KOPT-K1 (cell line): Measurements from ENCODE around the gene CTNNBL1.
"Not testable (repeated sequence)": the region's sequence is repeated elsewhere in the genome, so short reads cannot be mapped to it uniquely, and the experiment has no call there.

Experiments
- H3K27ac ChIP-seq: fragments of 200-600 bp; sonication (generic); 2 replicates; pipeline ENCODE4 v1.5.1; 2016; ENCODE audit warnings: antibody characterized with exemption, mild to moderate bottlenecking, low read depth, low read length; ENCODE audit not compliant: poor library complexity, severe bottlenecking
- H3K36me3 ChIP-seq: fragments of 200-600 bp; sonication (generic); 2 replicates; pipeline ENCODE4 v1.5.1; 2017; ENCODE audit warnings: antibody characterized with exemption, mild to moderate bottlenecking, low read length, moderate library complexity; ENCODE audit not compliant: insufficient read depth
- H3K9me3 ChIP-seq: fragments of 200-600 bp; sonication (generic); 2 replicates; pipeline ENCODE4 v1.5.1; 2017; ENCODE audit warnings: antibody characterized with exemption, low read length, mild to moderate bottlenecking; ENCODE audit not compliant: insufficient read depth, poor library complexity, severe bottlenecking

The CTNNBL1 gene

GRCh38 chr20:37714978-37715672, 21.3 kb downstream of the CTNNBL1 start:
- Histone ChIP-seq H3K36me3 (no peaks in the 10 kb centered on the region), H3K9me3 (no peaks in the 10 kb centered on the region), H3K27ac (no peak overlapping the region)

- Histone ChIP-seq H3K9me3 (peaks cover 14% of the 10 kb centered on the region), H3K27ac (no peak overlapping the region), H3K36me3 (no peaks in the 10 kb centered on the region)
These were observed 27.9 kb downstream of the CTNNBL1 start for GRCh38 chr20:37721751-37722150.

DNA sequence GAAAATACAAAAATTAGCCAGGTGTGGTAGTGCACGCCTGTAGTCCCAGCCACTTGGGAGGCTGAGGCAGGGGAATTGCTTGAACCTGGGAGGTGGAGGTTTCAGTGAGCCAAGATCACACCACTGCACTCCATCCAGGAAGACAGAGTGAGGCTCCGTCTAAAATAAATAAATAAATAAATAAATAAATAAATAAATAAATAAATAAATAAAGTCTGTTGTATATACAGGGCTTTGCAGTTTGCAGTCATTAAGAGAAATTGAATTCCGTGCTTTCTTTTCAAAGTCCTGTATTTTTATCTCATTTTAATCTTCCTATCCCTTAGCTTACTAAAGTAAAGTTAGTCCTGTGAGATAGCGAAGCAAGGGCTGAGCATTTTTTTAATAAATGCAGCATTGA, 28.5 kb downstream of the CTNNBL1 start:
- peaks cover 14% of the 10 kb centered on the region for H3K9me3 ChIP-seq
- not testable (repeated sequence) for H3K27ac ChIP-seq, H3K36me3 ChIP-seq

DNA sequence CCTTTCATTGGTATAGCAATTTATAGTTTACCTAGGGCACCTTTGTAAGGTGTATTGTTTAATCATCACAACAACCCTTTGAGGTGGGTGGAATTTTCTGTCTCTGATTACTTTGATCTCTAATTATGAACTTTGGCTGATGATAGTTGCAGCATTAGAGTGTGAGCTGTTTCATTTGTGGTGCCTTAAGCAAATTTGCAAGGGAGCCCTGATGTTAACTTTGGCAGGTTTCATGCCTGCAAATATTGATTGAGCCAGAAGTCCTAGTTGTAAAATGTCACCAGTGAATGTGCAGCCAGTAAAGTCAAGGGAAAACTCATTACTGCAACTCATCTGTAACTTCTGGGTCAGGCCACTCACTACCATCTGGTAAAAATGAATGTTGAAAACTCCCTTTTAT, 29.8 kb downstream of the CTNNBL1 start:
- peaks cover 14% of the 10 kb centered on the region for H3K9me3 ChIP-seq
- H3K27ac ChIP-seq, result no peak overlapping the region
- no peaks in the 10 kb centered on the region for H3K36me3 ChIP-seq

- no peaks in the 10 kb centered on the region for H3K36me3 ChIP-seq
- H3K9me3 ChIP-seq, result peaks cover 14% of the 10 kb centered on the region
- H3K27ac ChIP-seq, result no peak overlapping the region
These were observed 31.3 kb downstream of the CTNNBL1 start for GRCh38 chr20:37725165-37725564.

- Histone ChIP-seq H3K27ac (no peak overlapping the region), H3K36me3 (no peaks in the 10 kb centered on the region), H3K9me3 (peaks cover 11% of the 10 kb centered on the region)
These were observed 32.0 kb downstream of the CTNNBL1 start for GRCh38 chr20:37725855-37726254.

DNA sequence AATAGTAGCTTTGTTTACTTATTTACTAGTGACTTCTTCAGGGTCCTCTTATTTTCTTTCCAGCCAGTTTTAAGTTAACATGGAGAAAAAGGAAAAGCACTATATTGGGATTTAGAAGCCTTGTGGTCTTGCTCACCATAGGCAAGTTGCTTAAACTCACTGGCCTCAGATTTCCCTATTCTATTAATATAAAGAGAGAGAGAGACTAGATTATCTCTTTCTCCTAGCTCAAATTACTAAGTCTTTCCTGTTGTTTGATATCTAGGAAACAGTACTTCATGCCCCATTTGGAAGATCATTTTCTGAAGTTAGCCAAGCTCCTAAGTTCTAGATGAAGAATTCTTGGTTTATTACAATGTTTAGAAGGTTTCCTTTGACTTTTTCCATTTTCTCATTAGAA, 32.5 kb downstream of the CTNNBL1 start:
- Histone ChIP-seq H3K36me3 (no peaks in the 10 kb centered on the region), H3K27ac (no peak overlapping the region), H3K9me3 (peaks cover 6% of the 10 kb centered on the region)

DNA sequence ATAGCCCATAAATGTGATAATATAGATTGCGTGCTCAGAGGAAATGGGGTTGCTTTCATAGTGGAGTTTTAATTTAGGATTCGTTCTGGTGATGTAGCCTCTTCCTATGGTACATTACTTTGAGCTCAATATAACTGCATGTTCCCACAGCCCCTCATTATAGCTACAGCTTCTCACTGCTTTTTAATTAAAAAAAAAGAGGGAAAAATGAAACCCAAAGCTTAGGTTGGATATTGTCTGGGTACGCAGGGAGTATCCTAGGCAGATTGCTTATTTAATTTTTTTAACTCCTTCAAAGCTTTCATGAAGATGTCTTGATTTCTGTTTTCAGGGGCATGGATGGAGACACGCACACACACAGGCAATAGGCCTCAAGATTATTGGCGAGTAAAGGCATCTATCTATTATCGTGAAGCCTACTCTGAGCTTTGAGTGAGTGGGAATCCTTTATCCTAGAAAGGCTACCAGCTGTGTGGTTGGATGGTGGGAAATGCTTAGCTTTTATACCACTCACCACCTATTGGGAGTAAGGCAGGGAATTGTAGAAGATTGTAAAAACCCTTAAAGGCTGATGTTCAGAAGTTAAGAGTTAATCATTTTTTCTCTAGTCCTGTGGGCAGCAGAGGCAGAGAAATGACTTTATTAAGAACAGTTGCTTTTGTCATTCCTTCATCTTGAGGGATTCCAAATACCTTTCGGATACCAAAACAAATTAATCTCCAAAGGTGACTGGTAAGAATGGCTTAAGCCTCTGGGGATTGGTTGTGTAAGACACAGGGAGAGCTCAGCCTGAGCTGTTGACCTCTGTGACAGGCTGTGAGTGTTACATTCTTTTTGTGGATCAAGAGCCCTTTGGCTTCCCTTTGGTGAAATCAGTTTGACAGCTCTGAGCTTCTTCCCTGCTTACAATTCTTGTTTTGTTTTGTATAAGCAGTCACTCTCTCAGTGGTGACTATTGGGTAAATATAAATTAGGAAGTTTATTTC, 33.4 kb downstream of the CTNNBL1 start:
- Histone ChIP-seq H3K36me3 (no peaks in the 10 kb centered on the region), H3K27ac (no peak overlapping the region), H3K9me3 (no peaks in the 10 kb centered on the region)

GRCh38 chr20:37727957-37728634, 34.3 kb downstream of the CTNNBL1 start:
- no peaks in the 10 kb centered on the region for H3K9me3 ChIP-seq
- peaks cover 7% of the 10 kb centered on the region for H3K36me3 ChIP-seq
- H3K27ac ChIP-seq, result no peak overlapping the region

GRCh38 chr20:37728635-37728983, 34.8 kb downstream of the CTNNBL1 start:
- no peaks in the 10 kb centered on the region for H3K9me3 ChIP-seq
- no peak overlapping the region for H3K27ac ChIP-seq
- peaks cover 12% of the 10 kb centered on the region for H3K36me3 ChIP-seq

DNA sequence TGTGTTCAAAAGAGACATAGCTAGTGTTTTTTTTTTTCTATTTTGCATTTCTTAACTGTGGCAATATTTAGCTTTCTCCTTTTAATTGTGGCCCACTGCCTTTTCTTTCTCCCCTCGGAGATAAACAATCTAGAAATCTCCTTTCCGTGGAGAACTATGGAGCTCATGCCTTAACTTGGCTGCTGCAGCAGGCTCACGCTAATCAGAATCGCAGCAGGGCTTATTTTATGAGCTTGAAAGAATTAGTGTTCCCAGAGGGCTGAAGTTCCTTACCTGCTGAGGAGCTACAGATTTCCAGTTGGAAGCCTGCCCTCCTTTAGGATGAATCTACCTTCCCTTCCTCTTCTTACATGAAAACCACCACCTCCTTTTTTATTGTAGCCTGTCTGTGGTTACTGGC, 35.6 kb downstream of the CTNNBL1 start:
- peaks cover 19% of the 10 kb centered on the region for H3K36me3 ChIP-seq
- H3K27ac ChIP-seq, result no peak overlapping the region
- H3K9me3 ChIP-seq, result no peaks in the 10 kb centered on the region

- Histone ChIP-seq H3K36me3 (peaks cover 24% of the 10 kb centered on the region), H3K27ac (no peak overlapping the region), H3K9me3 (no peaks in the 10 kb centered on the region)
These were observed 36.1 kb downstream of the CTNNBL1 start for GRCh38 chr20:37729909-37730308.

GRCh38 chr20:37733416-37733815, 39.6 kb downstream of the CTNNBL1 start:
- Histone ChIP-seq H3K36me3 (peaks cover 54% of the 10 kb centered on the region), H3K9me3 (no peaks in the 10 kb centered on the region), H3K27ac (no peak overlapping the region)

DNA sequence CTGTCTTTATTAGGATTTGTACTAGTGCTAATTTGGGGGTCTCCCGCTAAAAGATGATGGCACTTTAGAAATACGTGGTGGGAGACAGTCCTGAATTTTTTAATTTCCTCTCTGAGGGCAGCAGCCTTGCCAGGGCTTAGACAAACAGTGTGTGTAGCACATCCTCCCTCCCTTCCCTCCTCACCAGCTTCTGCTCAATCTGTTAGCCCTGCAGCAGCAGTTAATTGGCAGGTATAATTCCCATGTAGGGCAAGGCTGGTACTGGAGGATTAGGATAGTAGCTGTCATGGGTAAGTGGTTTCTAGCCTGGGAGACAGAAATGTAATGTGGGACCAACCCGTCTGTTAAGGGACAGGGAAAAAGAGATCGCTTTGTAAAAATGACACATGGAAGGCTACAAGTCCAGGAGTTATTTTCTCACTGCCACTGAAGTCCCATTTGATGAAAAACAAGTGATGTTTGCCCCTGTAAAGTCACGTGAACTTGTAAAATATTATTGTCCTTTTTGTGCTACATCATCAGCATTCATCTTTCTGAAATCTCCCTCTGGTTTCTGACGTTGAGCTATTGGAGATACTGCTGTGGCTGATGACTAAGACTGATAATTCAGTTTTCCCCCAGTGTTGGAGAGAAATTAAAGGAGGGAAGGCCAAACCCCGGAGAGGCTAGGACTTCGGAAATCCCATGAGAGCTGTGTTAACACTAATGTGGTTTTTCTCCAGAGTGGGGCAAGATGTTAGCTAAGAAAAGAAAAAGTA, 40.6 kb downstream of the CTNNBL1 start:
- Histone ChIP-seq H3K27ac (no peak overlapping the region), H3K9me3 (no peaks in the 10 kb centered on the region), H3K36me3 (peaks cover 64% of the 10 kb centered on the region)

DNA sequence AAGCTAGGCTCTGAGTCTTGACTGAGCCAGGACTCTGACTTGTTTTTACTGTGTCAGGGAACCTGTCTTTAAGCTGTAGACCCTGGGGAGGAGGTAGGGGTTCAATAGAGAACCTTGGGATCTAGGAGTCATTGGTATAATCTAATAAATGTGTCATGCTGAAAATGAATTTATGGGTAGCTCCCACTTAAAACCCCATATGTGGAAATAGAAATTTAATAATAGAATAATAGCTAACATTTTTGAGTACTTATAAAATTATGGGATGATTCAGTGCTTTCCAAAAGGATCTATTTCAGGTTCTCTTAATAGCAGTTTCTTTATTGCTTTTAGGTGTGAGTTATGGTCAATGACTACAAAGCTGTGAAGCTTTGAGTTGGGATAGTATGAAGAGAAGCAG, 41.7 kb downstream of the CTNNBL1 start:
- Histone ChIP-seq H3K9me3 (no peaks in the 10 kb centered on the region), H3K36me3 (peaks cover 76% of the 10 kb centered on the region), H3K27ac (no peak overlapping the region)
